Ovary (tissue), 3 donors: ENCODE data around the gene ARHGEF7.

Experiments
- CTCF ChIP-seq, 3 donors: fragments of 450-650 bp in 2 of 3; fragments of 200-600 bp in 1 of 3; IDR thresholded peaks; one replicate each; pipeline versions ENCODE4 v1.5.1 to v1.8.0; 2016 to 2022; ENCODE audit warnings: antibody characterized with exemption in 3 of 3, mild to moderate bottlenecking in 1 of 3
- EP300 ChIP-seq: sonication (generic); formaldehyde crosslinking; IDR thresholded peaks from one replicate; pipeline ENCODE4 v1.6.1; 2017; ENCODE audit warnings: antibody characterized with exemption
- POLR2A ChIP-seq: fragments of 450-650 bp; IDR thresholded peaks from one replicate; pipeline ENCODE4 v1.6.1; 2017; ENCODE audit warnings: antibody characterized with exemption, mild to moderate bottlenecking, moderate library complexity
- donor health status: DM: no; HTN: no; CAD: no.

- TF ChIP-seq POLR2A = no peak
- TF ChIP-seq CTCF (IDR thresholded peaks at IDR 0.05) = no peak
- no peak for TF ChIP-seq EP300
Observed at GRCh38 chr13:111175372-111175771, 60.3 kb downstream of the ARHGEF7 start.
